Peyer's patch (tissue), 4 donors: ENCODE data around the gene ELP6.

Experiments used
- POLR2A ChIP-seq, 2 donors: fragments of 450-650 bp; IDR thresholded peaks; one replicate each; pipeline ENCODE4 v1.5.1; 2017; ENCODE audit warnings: antibody characterized with exemption in 2 of 2, mild to moderate bottlenecking in 2 of 2, moderate library complexity in 2 of 2
- TF ChIP-seq, protein P1 (sequence below), 6 experiments: fragments of 450-650 bp in 4 of 6; fragments of 200-600 bp in 2 of 6; sonication (generic) in 1 of 6; IDR thresholded peaks; one replicate each; pipeline ENCODE4 v1.5.1; 2017 to 2019; ENCODE audit warnings: antibody characterized with exemption in 6 of 6, mild to moderate bottlenecking in 3 of 6, moderate library complexity in 1 of 6

DNA sequence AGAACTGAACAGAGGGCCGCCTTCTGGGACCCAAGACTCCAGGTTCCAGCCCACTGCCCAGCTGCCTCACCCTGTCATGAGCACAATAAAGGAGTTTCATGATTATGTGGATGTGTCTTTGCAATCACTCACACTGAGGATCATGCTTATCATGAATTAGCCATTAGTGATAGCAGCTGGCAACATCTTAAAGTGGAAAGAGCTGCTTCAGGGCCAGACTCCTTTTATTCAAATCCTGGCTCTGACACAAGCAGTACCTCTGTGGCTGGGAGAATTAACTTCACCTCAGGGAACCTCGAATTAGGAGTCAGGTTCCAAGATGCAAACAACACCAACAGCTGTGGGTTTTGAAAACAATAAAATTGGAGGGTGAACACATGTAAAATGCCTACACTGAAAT, 31.1 kb downstream of the ELP6 start:
- TF ChIP-seq, protein P1, sequence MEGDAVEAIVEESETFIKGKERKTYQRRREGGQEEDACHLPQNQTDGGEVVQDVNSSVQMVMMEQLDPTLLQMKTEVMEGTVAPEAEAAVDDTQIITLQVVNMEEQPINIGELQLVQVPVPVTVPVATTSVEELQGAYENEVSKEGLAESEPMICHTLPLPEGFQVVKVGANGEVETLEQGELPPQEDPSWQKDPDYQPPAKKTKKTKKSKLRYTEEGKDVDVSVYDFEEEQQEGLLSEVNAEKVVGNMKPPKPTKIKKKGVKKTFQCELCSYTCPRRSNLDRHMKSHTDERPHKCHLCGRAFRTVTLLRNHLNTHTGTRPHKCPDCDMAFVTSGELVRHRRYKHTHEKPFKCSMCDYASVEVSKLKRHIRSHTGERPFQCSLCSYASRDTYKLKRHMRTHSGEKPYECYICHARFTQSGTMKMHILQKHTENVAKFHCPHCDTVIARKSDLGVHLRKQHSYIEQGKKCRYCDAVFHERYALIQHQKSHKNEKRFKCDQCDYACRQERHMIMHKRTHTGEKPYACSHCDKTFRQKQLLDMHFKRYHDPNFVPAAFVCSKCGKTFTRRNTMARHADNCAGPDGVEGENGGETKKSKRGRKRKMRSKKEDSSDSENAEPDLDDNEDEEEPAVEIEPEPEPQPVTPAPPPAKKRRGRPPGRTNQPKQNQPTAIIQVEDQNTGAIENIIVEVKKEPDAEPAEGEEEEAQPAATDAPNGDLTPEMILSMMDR (IDR thresholded peaks at IDR 0.05): no peak
- no peak for TF ChIP-seq POLR2A (IDR thresholded peaks at IDR 0.05)
